GM15510 (cell line): ENCODE measurements around the gene MED25.

Source experiments
- POLR2A ChIP-seq: IDR thresholded peaks from 3 replicates; pipeline ENCODE4 v1.6.1; 2011; ENCODE audit warnings: borderline replicate concordance; ENCODE audit not compliant: insufficient read length; ENCODE audit errors: extremely low read depth

Gene MED25

GRCh38 chr19:49788857-49789256 lies 29.2 kb upstream of the MED25 start:
- no peak for TF ChIP-seq POLR2A

GRCh38 chr19:49790866-49791265 lies 27.2 kb upstream of the MED25 start:
- TF ChIP-seq POLR2A = no peak

GRCh38 chr19:49791776-49792445 lies 26.2 kb upstream of the MED25 start:
- no peak for TF ChIP-seq POLR2A

GRCh38 chr19:49792829-49793560 lies 25.1 kb upstream of the MED25 start:
- no peak for TF ChIP-seq POLR2A

GRCh38 chr19:49793561-49793840 lies 24.6 kb upstream of the MED25 start:
- no peak for TF ChIP-seq POLR2A

- no peak for TF ChIP-seq POLR2A
Observed at GRCh38 chr19:49795615-49796014, 22.5 kb upstream of the MED25 start.

GRCh38 chr19:49798574-49798973 lies 19.5 kb upstream of the MED25 start:
- TF ChIP-seq POLR2A = no peak

- no peak for TF ChIP-seq POLR2A
Observed at GRCh38 chr19:49799271-49799797, 18.8 kb upstream of the MED25 start.

GRCh38 chr19:49799798-49800376 lies 18.2 kb upstream of the MED25 start:
- TF ChIP-seq POLR2A = no peak

- no peak for TF ChIP-seq POLR2A
Observed at GRCh38 chr19:49800771-49801170, 17.3 kb upstream of the MED25 start.

GRCh38 chr19:49801401-49801888 lies 16.6 kb upstream of the MED25 start:
- TF ChIP-seq POLR2A = no peak

GRCh38 chr19:49801966-49802661 lies 16.0 kb upstream of the MED25 start:
- TF ChIP-seq POLR2A = no peak

GRCh38 chr19:49802836-49803528 lies 15.1 kb upstream of the MED25 start:
- TF ChIP-seq POLR2A = no peak

- no peak for TF ChIP-seq POLR2A
Observed at GRCh38 chr19:49803529-49803856, 14.6 kb upstream of the MED25 start.
